Measurements from ENCODE around the gene FNBP1. TPM values are rescaled to one million over a fixed set of nuclear protein-coding genes. Genes with fewer than 3 reads are reported as not detected.

Gene FNBP1
- total and polyA plus RNA-seq, 2 of the 13 experiments (the other 11 are each of a cell fraction or from before 2014, with no cell fraction given), result 5.4 to 19.5 TPM

- intact Hi-C loops (cut with micrococcal nuclease; ENCODE audit: unreplicated experiment), result no loop called here
- POLR2A ChIA-PET, result no interaction called here
- no peak overlapping the region for H3K27ac ChIP-seq (ENCODE audit: extremely low read length, insufficient read depth, low read length)
- no peak for TF ChIP-seq KLF9 (CRISPR knock-in tag; IDR thresholded peaks at IDR 0.05; ENCODE audit: low read depth)
- TF ChIP-seq ZNF460 (CRISPR knock-in tag; IDR thresholded peaks at IDR 0.05; ENCODE audit: borderline replicate concordance), result peak; percentile 40; the same call in 1 of the 2 replicates
- no peak for TF ChIP-seq KDM6A (CRISPR knock-in tag; IDR thresholded peaks at IDR 0.05; ENCODE audit: low read depth)
- TF ChIP-seq CEBPB (IDR thresholded peaks at IDR 0.05; ENCODE audit: borderline replicate concordance, low read depth, low read length), result peak; percentile 84; the same call in 1 of the 2 replicates
- no peak for TF ChIP-seq ZNF574 (CRISPR knock-in tag; IDR thresholded peaks at IDR 0.05)
- TF ChIP-seq HNF4A (CRISPR knock-in tag; IDR thresholded peaks at IDR 0.05), result peak; percentile 21; the same call in 1 of the 2 replicates
- no peak for TF ChIP-seq ZNF235 (CRISPR knock-in tag; IDR thresholded peaks at IDR 0.05; ENCODE audit: borderline replicate concordance)
- no peak for TF ChIP-seq ARID3A (IDR thresholded peaks at IDR 0.05; ENCODE audit: low read depth, low read length)
- no peak for TF ChIP-seq IRF2 (CRISPR knock-in tag; IDR thresholded peaks at IDR 0.05)
- TF ChIP-seq CBX5 (CRISPR knock-in tag; IDR thresholded peaks at IDR 0.05; ENCODE audit: borderline replicate concordance), result no peak
- TF ChIP-seq ZBTB44 (CRISPR knock-in tag; IDR thresholded peaks at IDR 0.05), result no peak
- TF ChIP-seq CEBPG (CRISPR knock-in tag; IDR thresholded peaks at IDR 0.05), result peak; percentile 47; the same call in 1 of the 2 replicates
- TF ChIP-seq ZFP90 (CRISPR knock-in tag; IDR thresholded peaks at IDR 0.05; ENCODE audit: borderline replicate concordance), result peak; percentile 47; the same call in 1 of the 2 replicates
- no peak for TF ChIP-seq SPEN (CRISPR knock-in tag; IDR thresholded peaks at IDR 0.05; ENCODE audit: low read depth)
- no peak for TF ChIP-seq SNAPC4 (CRISPR knock-in tag; IDR thresholded peaks at IDR 0.05)
These were observed 128.9 kb downstream of the FNBP1 start for GRCh38 chr9:129914051-129914450.

More at GRCh38 chr9:129914051-129914450, 128.9 kb downstream of the FNBP1 start:
- DNase-seq (ENCODE audit: low spot score) (peak; percentile 37), FAIRE-seq (peak; percentile 59), ATAC-seq (peak; percentile 76)
- no peak overlapping the region for H2AFZ ChIP-seq (ENCODE audit: low read length)
- no peaks in the 10 kb centered on the region for H4K20me1 ChIP-seq (ENCODE audit: insufficient read depth, low read length)
- no peaks in the 10 kb centered on the region for H3K27me3 ChIP-seq (ENCODE audit: control insufficient read depth in 1 of 2, insufficient read depth in 2 of 2, low read length in 2 of 2)
- no peak overlapping the region for H3K9ac ChIP-seq (ENCODE audit: insufficient read depth, low read depth, low read length)
- BruUV-seq (replicated peaks), result no TSS peak
- H3K9me3 ChIP-seq (ENCODE audit: low read length), result no peaks in the 10 kb centered on the region
- 87% methylated on average over 5 of the region's 5 CpGs for WGBS (ENCODE audit: low lambda C conversion rate)
- in situ Hi-C loops (cut with HindIII; ENCODE audit: extremely low pct_ligation_motif_present, low pct_unique_long_range_greater_than_20kb), result no loop called here
- no peak overlapping the region for H3K4me3 ChIP-seq (replicated peaks in 1 of 3; ENCODE audit: insufficient read depth in 1 of 3, low read depth in 2 of 3, low read length in 3 of 3)
- CTCF ChIA-PET (ENCODE audit: low intra/inter-chr PET ratio, low total read pairs), result no interaction called here
- 0 out of 2 replicates have a peak, but pooled peaks cover 6% of the 10 kb centered on the region for H3K4me1 ChIP-seq (ENCODE audit: insufficient read depth, low read length)
- peaks cover 0 to 5% of the 10 kb centered on the region in 2 experiments; a peak in 1 of 5 replicates for H3K36me3 ChIP-seq (replicated peaks in 1 of 2; ENCODE audit: control insufficient read depth in 1 of 2, insufficient read depth in 2 of 2, low read length in 2 of 2)
- H3K79me2 ChIP-seq (ENCODE audit: insufficient read depth, low read length), result no peaks in the 10 kb centered on the region
- H3K4me2 ChIP-seq (ENCODE audit: low read depth, low read length), result no peak overlapping the region
